HL-60 (cell line): ENCODE measurements around the gene TRIM47.
A peak's percentile ranks its signal among the peaks of the same experiment; 100 is the strongest.

Source experiments
- DNase-seq, 2 experiments: peaks; one replicate each; pipeline ENCODE4 v3.0.0-alpha.2; 2010 to 2020; ENCODE audit warnings: low read depth in 1 of 2, low spot score in 1 of 2
- H3K27ac ChIP-seq: fragments of 250-450 bp; sonication (Bioruptor Pico); replicated peaks from 2 replicates; pipeline ENCODE4 v1.5.1; 2020; ENCODE audit warnings: mild to moderate bottlenecking, moderate library complexity
- H3K27me3 ChIP-seq: fragments of 250-450 bp; sonication (Bioruptor Pico); 2 replicates; pipeline ENCODE4 v1.5.1; 2021; ENCODE audit warnings: mild to moderate bottlenecking, moderate library complexity; ENCODE audit not compliant: insufficient read depth, poor library complexity, severe bottlenecking
- H3K4me3 ChIP-seq: replicated peaks from 2 replicates; pipeline ENCODE4 v1.5.1; 2011; ENCODE audit warnings: mild to moderate bottlenecking, control low read depth, low read length; ENCODE audit not compliant: insufficient read depth
- GABPA ChIP-seq: IDR thresholded peaks from 2 replicates; pipeline ENCODE4 v1.6.1; 2012; ENCODE audit warnings: low read depth
- POLR2AphosphoS5 ChIP-seq: IDR thresholded peaks from 2 replicates; pipeline ENCODE4 v1.6.1; 2012; ENCODE audit warnings: low read depth
- SPI1 ChIP-seq: IDR thresholded peaks from 2 replicates; pipeline ENCODE4 v1.6.1; 2012; ENCODE audit warnings: low read depth, mild to moderate bottlenecking, borderline replicate concordance
- TF ChIP-seq, protein P1 (sequence below): IDR thresholded peaks from 2 replicates; pipeline ENCODE4 v1.6.1; 2012; ENCODE audit warnings: low read depth; ENCODE audit not compliant: insufficient replicate concordance
- TF ChIP-seq, protein P2 (sequence below): IDR thresholded peaks from one replicate; pipeline ENCODE4 v1.5.1; 2011; ENCODE audit warnings: low read length, control low read depth, inconsistent platforms; ENCODE audit not compliant: insufficient read depth

TRIM47 gene

DNA sequence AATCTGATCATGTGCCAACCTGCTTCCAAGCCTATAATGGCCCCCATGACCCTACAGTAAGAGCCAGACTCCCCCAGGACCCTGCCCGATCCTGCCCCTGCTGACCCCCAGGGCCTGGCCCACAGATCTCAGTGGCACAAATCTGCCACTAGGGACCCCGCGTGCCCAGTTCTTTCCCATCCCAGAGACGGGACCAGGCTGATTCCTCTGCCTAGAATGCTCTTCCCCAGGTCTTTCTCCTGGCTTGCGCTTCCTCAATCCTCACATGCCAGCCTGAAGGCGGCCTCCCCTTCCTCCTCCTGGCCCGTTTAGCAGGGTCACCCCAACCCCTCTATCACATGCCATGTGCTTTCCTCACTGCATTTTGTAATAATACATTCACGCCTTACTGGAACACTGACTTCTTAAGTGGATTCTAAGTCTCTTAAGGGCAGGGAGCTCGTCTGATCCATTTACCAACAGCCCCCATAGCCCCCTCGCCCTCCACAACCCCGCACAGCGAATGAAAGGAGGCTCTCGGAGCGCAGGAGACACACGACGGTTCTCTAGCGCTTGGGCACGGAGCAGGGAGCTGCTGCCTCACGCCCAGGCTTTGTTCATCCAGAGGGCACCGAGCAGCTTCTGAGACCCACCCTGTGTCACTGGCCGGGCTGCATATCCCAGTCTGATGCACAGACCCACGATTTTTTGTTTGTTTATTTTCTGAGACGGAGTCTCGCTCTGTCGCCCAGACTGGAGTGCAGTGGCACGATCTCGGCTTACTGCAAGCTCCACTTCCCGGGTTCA is 17.2 kb upstream of the TRIM47 start:
- TF ChIP-seq POLR2AphosphoS5 (no peak), SPI1 (peak; percentile 68; the same call in 1 of the 2 replicates), GABPA (no peak)
- TF ChIP-seq, protein P1, sequence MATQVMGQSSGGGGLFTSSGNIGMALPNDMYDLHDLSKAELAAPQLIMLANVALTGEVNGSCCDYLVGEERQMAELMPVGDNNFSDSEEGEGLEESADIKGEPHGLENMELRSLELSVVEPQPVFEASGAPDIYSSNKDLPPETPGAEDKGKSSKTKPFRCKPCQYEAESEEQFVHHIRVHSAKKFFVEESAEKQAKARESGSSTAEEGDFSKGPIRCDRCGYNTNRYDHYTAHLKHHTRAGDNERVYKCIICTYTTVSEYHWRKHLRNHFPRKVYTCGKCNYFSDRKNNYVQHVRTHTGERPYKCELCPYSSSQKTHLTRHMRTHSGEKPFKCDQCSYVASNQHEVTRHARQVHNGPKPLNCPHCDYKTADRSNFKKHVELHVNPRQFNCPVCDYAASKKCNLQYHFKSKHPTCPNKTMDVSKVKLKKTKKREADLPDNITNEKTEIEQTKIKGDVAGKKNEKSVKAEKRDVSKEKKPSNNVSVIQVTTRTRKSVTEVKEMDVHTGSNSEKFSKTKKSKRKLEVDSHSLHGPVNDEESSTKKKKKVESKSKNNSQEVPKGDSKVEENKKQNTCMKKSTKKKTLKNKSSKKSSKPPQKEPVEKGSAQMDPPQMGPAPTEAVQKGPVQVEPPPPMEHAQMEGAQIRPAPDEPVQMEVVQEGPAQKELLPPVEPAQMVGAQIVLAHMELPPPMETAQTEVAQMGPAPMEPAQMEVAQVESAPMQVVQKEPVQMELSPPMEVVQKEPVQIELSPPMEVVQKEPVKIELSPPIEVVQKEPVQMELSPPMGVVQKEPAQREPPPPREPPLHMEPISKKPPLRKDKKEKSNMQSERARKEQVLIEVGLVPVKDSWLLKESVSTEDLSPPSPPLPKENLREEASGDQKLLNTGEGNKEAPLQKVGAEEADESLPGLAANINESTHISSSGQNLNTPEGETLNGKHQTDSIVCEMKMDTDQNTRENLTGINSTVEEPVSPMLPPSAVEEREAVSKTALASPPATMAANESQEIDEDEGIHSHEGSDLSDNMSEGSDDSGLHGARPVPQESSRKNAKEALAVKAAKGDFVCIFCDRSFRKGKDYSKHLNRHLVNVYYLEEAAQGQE, result no peak
- TF ChIP-seq, protein P2, sequence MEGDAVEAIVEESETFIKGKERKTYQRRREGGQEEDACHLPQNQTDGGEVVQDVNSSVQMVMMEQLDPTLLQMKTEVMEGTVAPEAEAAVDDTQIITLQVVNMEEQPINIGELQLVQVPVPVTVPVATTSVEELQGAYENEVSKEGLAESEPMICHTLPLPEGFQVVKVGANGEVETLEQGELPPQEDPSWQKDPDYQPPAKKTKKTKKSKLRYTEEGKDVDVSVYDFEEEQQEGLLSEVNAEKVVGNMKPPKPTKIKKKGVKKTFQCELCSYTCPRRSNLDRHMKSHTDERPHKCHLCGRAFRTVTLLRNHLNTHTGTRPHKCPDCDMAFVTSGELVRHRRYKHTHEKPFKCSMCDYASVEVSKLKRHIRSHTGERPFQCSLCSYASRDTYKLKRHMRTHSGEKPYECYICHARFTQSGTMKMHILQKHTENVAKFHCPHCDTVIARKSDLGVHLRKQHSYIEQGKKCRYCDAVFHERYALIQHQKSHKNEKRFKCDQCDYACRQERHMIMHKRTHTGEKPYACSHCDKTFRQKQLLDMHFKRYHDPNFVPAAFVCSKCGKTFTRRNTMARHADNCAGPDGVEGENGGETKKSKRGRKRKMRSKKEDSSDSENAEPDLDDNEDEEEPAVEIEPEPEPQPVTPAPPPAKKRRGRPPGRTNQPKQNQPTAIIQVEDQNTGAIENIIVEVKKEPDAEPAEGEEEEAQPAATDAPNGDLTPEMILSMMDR, result peak; percentile 7
- peak; percentile 58 to 62 for DNase-seq
- Histone ChIP-seq H3K27ac (peak overlapping the region; percentile 83), H3K4me3 (peak overlapping the region; percentile 72), H3K27me3 (no peaks in the 10 kb centered on the region)

DNA sequence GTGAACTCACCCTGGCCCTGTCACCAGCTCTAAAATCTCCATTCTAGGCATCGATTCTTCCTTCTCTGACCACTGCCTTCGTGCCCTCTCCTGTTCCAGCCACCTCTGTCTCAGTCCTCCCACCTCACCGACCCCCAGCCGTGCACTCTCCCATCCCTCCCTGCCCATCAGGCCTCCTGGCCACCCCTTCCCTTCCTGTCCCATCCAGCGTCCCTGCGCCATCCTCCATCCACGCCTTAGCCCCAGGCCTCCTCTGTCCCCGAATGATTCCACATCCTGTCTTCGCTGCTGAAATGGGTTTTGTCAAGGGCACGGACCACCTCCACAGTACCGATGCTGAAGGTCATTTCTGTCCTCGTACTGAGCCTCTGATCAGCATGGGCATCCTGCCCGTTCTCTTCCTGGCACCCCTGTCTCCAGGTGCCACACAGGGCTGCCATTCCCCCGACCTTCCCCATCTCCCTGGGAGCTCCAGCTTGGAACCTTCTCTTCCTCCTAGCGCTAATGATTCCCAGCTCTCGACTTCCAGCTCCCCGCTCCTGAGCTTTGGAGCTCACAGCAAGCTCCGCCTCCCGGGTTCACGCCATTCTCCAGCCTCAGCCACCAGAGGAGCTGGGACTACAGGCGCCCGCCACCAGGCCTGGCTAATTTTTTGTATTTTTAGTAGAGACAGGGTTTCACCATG is 15.8 kb upstream of the TRIM47 start:
- no peak overlapping the region for H3K4me3 ChIP-seq
- no peak for DNase-seq

More for the DNA sequence above, 15.8 kb upstream of the TRIM47 start:
- H3K27me3 ChIP-seq, result no peaks in the 10 kb centered on the region
- no peak overlapping the region for H3K27ac ChIP-seq
- no peak for TF ChIP-seq GABPA
- TF ChIP-seq POLR2AphosphoS5, result no peak
- no peak for TF ChIP-seq SPI1
- TF ChIP-seq, protein P2, result no peak
- TF ChIP-seq, protein P1, result no peak
